GM12865 (cell line): ENCODE measurements around the gene B3GLCT.
A peak's percentile ranks its signal among the peaks of the same experiment; 100 is the strongest.

ENCODE experiments used
- DNase-seq: peaks from one replicate; pipeline ENCODE4 v3.0.0; 2010; ENCODE audit warnings: low read depth
- H3K4me3 ChIP-seq: 2 replicates; pipeline ENCODE4 v1.5.1; 2011; ENCODE audit warnings: mild to moderate bottlenecking, low read depth, low read length, control low read depth
- CTCF ChIP-seq: IDR thresholded peaks from 2 replicates; pipeline ENCODE4 v1.5.1; 2011; ENCODE audit warnings: low read length, control low read depth, low read depth, inconsistent platforms; ENCODE audit not compliant: insufficient read depth; ENCODE audit errors: missing control alignments

The B3GLCT gene

GRCh38 chr13:31199849-31200636 lies at the start of gene B3GLCT:
Gene B3GLCT (plus strand): TSS chr13:31199975. CDS start chr13:31200085, 110 bp downstream.
- H3K4me3 ChIP-seq, result peak within 1 kb of the TSS; percentile 61
- TF ChIP-seq CTCF, result peak; percentile 92
- peak; percentile 90 for DNase-seq

- TF ChIP-seq CTCF, result no peak
- DNase-seq, result no peak
- no peak overlapping the region for H3K4me3 ChIP-seq
Measured at GRCh38 chr13:31150315-31150985, 49.3 kb upstream of the B3GLCT start.

GRCh38 chr13:31151837-31152236 lies 47.9 kb upstream of the B3GLCT start:
- no peak for DNase-seq
- H3K4me3 ChIP-seq, result no peak overlapping the region
- no peak for TF ChIP-seq CTCF

GRCh38 chr13:31154939-31155338 lies 44.8 kb upstream of the B3GLCT start:
- H3K4me3 ChIP-seq, result no peak overlapping the region
- TF ChIP-seq CTCF, result no peak
- DNase-seq, result no peak

GRCh38 chr13:31159306-31159705 lies 40.5 kb upstream of the B3GLCT start:
- H3K4me3 ChIP-seq, result peak overlapping the region; percentile 79
- no peak for DNase-seq
- TF ChIP-seq CTCF, result no peak

- DNase-seq, result peak; percentile 78
- peak overlapping the region; percentile 79 for H3K4me3 ChIP-seq
- no peak for TF ChIP-seq CTCF
Measured at GRCh38 chr13:31160857-31161556, 38.8 kb upstream of the B3GLCT start.
